CD14-positive monocyte (primary cell): ENCODE data around the gene CD4. TPM values are rescaled to one million over a fixed set of nuclear protein-coding genes. Genes with fewer than 3 reads are reported as not detected.

Experiments
- DNase-seq, 3 donors: peaks; one replicate each; pipeline ENCODE4 v3.0.0-alpha.2; 2011 to 2022
- H2AFZ ChIP-seq: 2 replicates; pipeline ENCODE4 v1.6.0; 2012; ENCODE audit warnings: mild to moderate bottlenecking, low read depth, low read length, inconsistent platforms; ENCODE audit not compliant: insufficient read depth, poor library complexity, severe bottlenecking
- H3K27ac ChIP-seq, 2 donors: 1 replicate in 1 of 2; 2 replicates in 1 of 2; pipeline ENCODE4 v1.5.1; 2012 to 2013; ENCODE audit warnings: low read length in 2 of 2, control low read depth in 1 of 2, inconsistent platforms in 1 of 2, low read depth in 1 of 2, mild to moderate bottlenecking in 1 of 2
- H3K27me3 ChIP-seq, 2 donors: one replicate each; pipeline versions ENCODE4 v1.6.0 to v1.6.1; 2011 to 2013; ENCODE audit warnings: low read length in 2 of 2; ENCODE audit not compliant: control insufficient read depth in 2 of 2, insufficient read depth in 2 of 2
- H3K36me3 ChIP-seq, 2 donors: replicated peaks in 1 of 2; 1 replicate in 1 of 2; 2 replicates in 1 of 2; pipeline versions ENCODE4 v1.5.1 to v1.6.1; 2012 to 2013; ENCODE audit warnings: low read length in 2 of 2, control low read depth in 1 of 2, inconsistent platforms in 1 of 2, mild to moderate bottlenecking in 1 of 2; ENCODE audit not compliant: insufficient read depth in 2 of 2, control insufficient read depth in 1 of 2
- H3K4me1 ChIP-seq, 2 donors: 1 replicate in 1 of 2; 2 replicates in 1 of 2; pipeline versions ENCODE4 v1.5.1 to v1.6.1; 2012 to 2013; ENCODE audit warnings: low read length in 2 of 2, control low read depth in 1 of 2, inconsistent platforms in 1 of 2, mild to moderate bottlenecking in 1 of 2, moderate library complexity in 1 of 2; ENCODE audit not compliant: insufficient read depth in 2 of 2, control insufficient read depth in 1 of 2
- H3K4me2 ChIP-seq: replicated peaks from 2 replicates; pipeline ENCODE3; 2012; ENCODE audit warnings: low read length, moderate library complexity, mild to moderate bottlenecking; ENCODE audit not compliant: poor library complexity, severe bottlenecking; ENCODE audit errors: extremely low read depth
- H3K4me3 ChIP-seq, 3 experiments: fragments of 200-600 bp in 1 of 3; sonication (generic) in 1 of 3; replicated peaks in 1 of 3; 1 replicate in 2 of 3; 2 replicates in 1 of 3; pipeline ENCODE4 v1.5.1; 2011 to 2013; ENCODE audit warnings: low read length in 3 of 3, mild to moderate bottlenecking in 3 of 3, control low read depth in 2 of 3, low read depth in 2 of 3, inconsistent platforms in 1 of 3, moderate library complexity in 1 of 3
- H3K79me2 ChIP-seq: 2 replicates; pipeline ENCODE4 v1.6.0; 2012; ENCODE audit warnings: mild to moderate bottlenecking, control low read depth, inconsistent platforms, low read length, moderate library complexity; ENCODE audit not compliant: insufficient read depth
- H3K9ac ChIP-seq: 2 replicates; pipeline ENCODE4 v1.6.0; 2017; ENCODE audit warnings: low read length, mild to moderate bottlenecking; ENCODE audit not compliant: insufficient read depth, poor library complexity, severe bottlenecking
- H3K9me3 ChIP-seq, 2 donors: replicated peaks in 1 of 2; 1 replicate in 1 of 2; 2 replicates in 1 of 2; pipeline versions ENCODE4 v1.5.1 to v1.6.1; 2012 to 2013; ENCODE audit warnings: low read length in 2 of 2, control low read depth in 1 of 2; ENCODE audit not compliant: control insufficient read depth in 1 of 2, insufficient read depth in 1 of 2
- H4K20me1 ChIP-seq: 2 replicates; pipeline ENCODE4 v1.6.0; 2012; ENCODE audit warnings: mild to moderate bottlenecking, low read length, control low read depth, moderate library complexity; ENCODE audit not compliant: insufficient read depth
- H3K27ac Mint-ChIP-seq, 7 donors: one replicate each; pipeline ENCODE4 v1.8.0; 2020; ENCODE audit warnings: mild to moderate bottlenecking in 7 of 7, mixed read lengths in 7 of 7, moderate library complexity in 6 of 7, inconsistent platforms in 2 of 7
- H3K27me3 Mint-ChIP-seq, 3 donors: one replicate each; pipeline ENCODE4 v1.8.0; 2021 to 2022; ENCODE audit warnings: low read depth in 3 of 3, mild to moderate bottlenecking in 3 of 3, mixed read lengths in 3 of 3, moderate library complexity in 3 of 3, inconsistent platforms in 1 of 3
- H3K36me3 Mint-ChIP-seq, 2 donors: one replicate each; pipeline ENCODE4 v1.8.0; 2020; ENCODE audit warnings: mixed read lengths in 2 of 2, inconsistent platforms in 1 of 2, mild to moderate bottlenecking in 1 of 2
- H3K4me1 Mint-ChIP-seq: one replicate; pipeline ENCODE4 v1.8.0; 2020; ENCODE audit warnings: mild to moderate bottlenecking, mixed read lengths
- H3K4me3 Mint-ChIP-seq, 2 donors: one replicate each; pipeline ENCODE4 v1.8.0; 2020; ENCODE audit warnings: mild to moderate bottlenecking in 2 of 2, mixed read lengths in 2 of 2, moderate library complexity in 1 of 2
- H3K9me3 Mint-ChIP-seq, 7 donors: one replicate each; pipeline ENCODE4 v1.8.0; 2020 to 2022; ENCODE audit warnings: mixed read lengths in 7 of 7, mild to moderate bottlenecking in 6 of 7, moderate library complexity in 6 of 7, inconsistent platforms in 2 of 7
- CTCF ChIP-seq: fragments of 200-600 bp; IDR thresholded peaks from one replicate; pipeline ENCODE4 v1.8.0; 2022; ENCODE audit warnings: antibody characterized with exemption, mild to moderate bottlenecking
- WGBS: methylation state at CpG from one replicate; pipeline ENCODE4 v1.1.5; 2013; ENCODE audit warnings: missing lambda C conversion rate; ENCODE audit not compliant: insufficient coverage; 5-methylcytosine and 5-hydroxymethylcytosine counted together
- intact Hi-C, 2 donors: fragments of 100-400 bp; cut with micrococcal nuclease; formaldehyde crosslinking; loops; one replicate each; pipeline versions ENCODE4 v1.15.0 to v1.15.1; 2023
- polyA plus RNA-seq, 3 donors: library from polyadenylated mRNA; depleted of rRNA in 1 of 3; unstranded in 2 of 3; stranded (reverse) in 1 of 3; fragments of 300-500 nt in 2 of 3; fragments of >200 nt in 1 of 3; fragmentation: Illumina TruSeq in 2 of 3; gene quantifications; 1 replicate in 2 of 3; 2 replicates in 1 of 3; pipeline ENCODE4 v1.2.3, GENCODE V29; 2012 to 2021

Gene CD4
- polyA plus RNA-seq, 3 donors, result 261 to 371 (median 269) TPM

GRCh38 chr12:6745741-6746525 lies 43.4 kb upstream of the CD4 start:
- peaks cover 38 to 45% of the 10 kb centered on the region in 2 donors for H3K36me3 ChIP-seq
- peak overlapping the region; percentile 36 for H3K4me2 ChIP-seq
- intact Hi-C loops, result no loop called here

GRCh38 chr12:6747216-6747615 lies 42.1 kb upstream of the CD4 start:
- H3K9ac ChIP-seq, result no peak overlapping the region
- no peak for DNase-seq
- no peak overlapping the region for H3K4me3 ChIP-seq
- no peaks in the 10 kb centered on the region for H3K27me3 ChIP-seq
- peaks cover 32% of the 10 kb centered on the region for H3K4me1 Mint-ChIP-seq
- peaks cover 7% of the 10 kb centered on the region for H3K79me2 ChIP-seq
- no peaks in the 10 kb centered on the region for H3K9me3 ChIP-seq
- no peak for TF ChIP-seq CTCF
- no peak overlapping the region for H3K4me2 ChIP-seq
- peak overlapping the region in 6 of 7 donors; percentile 26 to 99 (median 96) for H3K27ac Mint-ChIP-seq
- peaks cover 45 to 56% of the 10 kb centered on the region in 2 donors for H3K36me3 ChIP-seq
- no peaks in the 10 kb centered on the region for H4K20me1 ChIP-seq
- no peak overlapping the region for H3K4me3 Mint-ChIP-seq
- H3K36me3 Mint-ChIP-seq, result peaks cover 63% of the 10 kb centered on the region in 2 donors
- intact Hi-C loops, result no loop called here
- peaks cover 0 to under 1% (median 0%) of the 10 kb centered on the region in 3 donors for H3K27me3 Mint-ChIP-seq
- H3K9me3 Mint-ChIP-seq, result peaks cover 0 to 2% (median 0%) of the 10 kb centered on the region in 7 donors
- peak overlapping the region in 1 of 2 donors; percentile 39 for H3K27ac ChIP-seq
- H3K4me1 ChIP-seq, result peaks cover 26 to 29% of the 10 kb centered on the region in 2 donors
- WGBS, result 100% methylated on average over 2 of the region's 4 CpGs
- no peak overlapping the region for H2AFZ ChIP-seq

More at GRCh38 chr12:6745741-6746525, 43.4 kb upstream of the CD4 start:
- Mint-ChIP-seq H3K4me3 (peak overlapping the region; percentile 31 to 72), H3K9me3 (peaks cover 0 to 2% (median 0%) of the 10 kb centered on the region in 7 donors), H3K27me3 (peaks cover 0 to 4% (median 0%) of the 10 kb centered on the region in 3 donors), H3K36me3 (peaks cover 52% of the 10 kb centered on the region in 2 donors), H3K27ac (peak overlapping the region; percentile 94 to 99 (median 98)), H3K4me1 (peaks cover 24% of the 10 kb centered on the region)
- peak; percentile 90 to 97 (median 96) for DNase-seq
- Histone ChIP-seq H2AFZ (peak overlapping the region; percentile 37), H3K27me3 (no peaks in the 10 kb centered on the region), H4K20me1 (no peaks in the 10 kb centered on the region), H3K79me2 (no peaks in the 10 kb centered on the region), H3K9ac (peak overlapping the region; percentile 39), H3K9me3 (no peaks in the 10 kb centered on the region), H3K27ac (peak overlapping the region; percentile 90 to 91), H3K4me3 (peak overlapping the region in 1 of 3 experiments; percentile 29), H3K4me1 (peaks cover 20 to 23% of the 10 kb centered on the region in 2 donors)
- WGBS, result 27% methylated on average over 3 of the region's 13 CpGs
- no peak for TF ChIP-seq CTCF
